SK-N-SH (cell line): ENCODE data around the gene CCNJL. TPM values are rescaled to one million over a fixed set of nuclear protein-coding genes. Genes with fewer than 3 reads are reported as not detected.

ENCODE experiments used
- CTCF ChIA-PET: fragments of 300-600, 350-600 bp; formaldehyde crosslinking; extraction: SDS; loops from one replicate; lab custom pipeline; 2021; lab: Yijun Ruan, JAX
- POLR2A ChIA-PET: fragments of 350-600 bp; sonication (Branson Sonifier 250); formaldehyde crosslinking; extraction: SDS; loops from one replicate; lab custom pipeline; 2020; ENCODE audit warnings: antibody characterized with exemption, inconsistent platforms; lab: Yijun Ruan, JAX
- DNase-seq: peaks from one replicate; pipeline ENCODE4 v3.0.0; 2012
- H2AFZ ChIP-seq: fragments of 200-600 bp; sonication (generic); 2 replicates; pipeline ENCODE4 v1.8.1; 2016; ENCODE audit warnings: antibody characterized with exemption, mild to moderate bottlenecking, low read depth
- H3F3A ChIP-seq: fragments of 200-600 bp; sonication (generic); replicated peaks from 2 replicates; pipeline ENCODE3; 2016; ENCODE audit warnings: antibody characterized with exemption, mild to moderate bottlenecking; ENCODE audit not compliant: insufficient read depth
- H3K27ac ChIP-seq, 2 experiments: fragments of 200-500 bp in 1 of 2; fragments of 200-600 bp in 1 of 2; sonication (Bioruptor generic) in 1 of 2; sonication (generic), shearing (Covaris generic) in 1 of 2; 2 replicates each; pipeline versions ENCODE4 v1.5.1 to v1.6.1; 2014 to 2016; ENCODE audit warnings: low read depth in 2 of 2, inconsistent platforms in 1 of 2, low read length in 1 of 2, mild to moderate bottlenecking in 1 of 2, mixed read lengths in 1 of 2
- H3K27me3 ChIP-seq: fragments of 200-600 bp; sonication (generic), shearing (Covaris generic); 2 replicates; pipeline ENCODE4 v1.6.1; 2016; ENCODE audit warnings: mixed run types; ENCODE audit not compliant: insufficient read depth
- H3K36me3 ChIP-seq, 2 experiments: fragments of 200-500 bp in 1 of 2; fragments of 200-600 bp in 1 of 2; sonication (Bioruptor generic) in 1 of 2; sonication (generic) in 1 of 2; replicated peaks in 1 of 2; 2 replicates each; pipeline versions ENCODE3 to v1.5.1; 2014 to 2016; ENCODE audit warnings: low read length in 1 of 2, mild to moderate bottlenecking in 1 of 2; ENCODE audit not compliant: insufficient read depth in 2 of 2, control insufficient read depth in 1 of 2
- H3K4me1 ChIP-seq, 2 experiments: fragments of 200-500 bp in 1 of 2; fragments of 200-600 bp in 1 of 2; sonication (Bioruptor generic) in 1 of 2; sonication (generic), shearing (Covaris generic) in 1 of 2; 2 replicates each; pipeline versions ENCODE4 v1.5.1 to v1.6.1; 2014 to 2016; ENCODE audit warnings: low read depth in 1 of 2, low read length in 1 of 2, mixed run types in 1 of 2; ENCODE audit not compliant: insufficient read depth in 2 of 2, control insufficient read depth in 1 of 2
- H3K4me2 ChIP-seq: fragments of 200-600 bp; sonication (generic), shearing (Covaris generic); 2 replicates; pipeline ENCODE4 v1.6.1; 2017; ENCODE audit warnings: mixed run types
- H3K4me3 ChIP-seq, 2 experiments: fragments of 200-500 bp in 1 of 2; fragments of 200-600 bp in 1 of 2; sonication (Bioruptor generic) in 1 of 2; sonication (generic), shearing (Covaris generic) in 1 of 2; 2 replicates each; pipeline versions ENCODE4 v1.5.1 to v1.8.1; 2014 to 2016; ENCODE audit warnings: low read depth in 2 of 2, inconsistent platforms in 1 of 2, low read length in 1 of 2, mild to moderate bottlenecking in 1 of 2, mixed read lengths in 1 of 2, moderate library complexity in 1 of 2
- H3K79me2 ChIP-seq: fragments of 200-600 bp; sonication (generic); 2 replicates; pipeline ENCODE4 v1.8.1; 2017; ENCODE audit warnings: mild to moderate bottlenecking; ENCODE audit not compliant: insufficient read depth
- H3K9ac ChIP-seq: fragments of 200-600 bp; sonication (generic); 2 replicates; pipeline ENCODE4 v1.6.1; 2017; ENCODE audit warnings: mixed run types
- H3K9me2 ChIP-seq: fragments of 200-600 bp; sonication (generic); 2 replicates; pipeline ENCODE4 v1.6.1; 2017; ENCODE audit warnings: mixed run types
- H3K9me3 ChIP-seq: fragments of 200-600 bp; sonication (generic); 2 replicates; pipeline ENCODE4 v1.6.1; 2017; ENCODE audit warnings: mixed run types, mild to moderate bottlenecking, moderate library complexity
- H4K20me1 ChIP-seq: fragments of 200-600 bp; sonication (generic); 2 replicates; pipeline ENCODE4 v1.6.1; 2017; ENCODE audit warnings: mild to moderate bottlenecking, mixed run types; ENCODE audit not compliant: insufficient read depth
- CTCF ChIP-seq: fragments of 200-600 bp; sonication (generic); IDR thresholded peaks from 2 replicates; pipeline ENCODE4 v1.6.1; 2017; ENCODE audit warnings: antibody characterized with exemption, mild to moderate bottlenecking, moderate library complexity
- ELF1 ChIP-seq: IDR thresholded peaks from 2 replicates; pipeline ENCODE4 v1.4.0; 2012
- EP300 ChIP-seq, 2 experiments: IDR thresholded peaks; 2 replicates each; pipeline versions ENCODE4 v1.4.0 to v1.6.1; 2012; ENCODE audit warnings: borderline replicate concordance in 1 of 2, low read depth in 1 of 2, low read length in 1 of 2
- EZH2phosphoT487 ChIP-seq: fragments of 200-600 bp; sonication (generic); IDR thresholded peaks from 2 replicates; pipeline ENCODE4 v1.6.1; 2017; ENCODE audit warnings: low read depth, mixed run types, mild to moderate bottlenecking, antibody characterized with exemption, moderate library complexity, borderline replicate concordance
- FOSL2 ChIP-seq: IDR thresholded peaks from 2 replicates; pipeline ENCODE4 v1.4.0; 2012; ENCODE audit warnings: low read depth, mild to moderate bottlenecking, moderate library complexity, borderline replicate concordance
- JUND ChIP-seq: IDR thresholded peaks from 2 replicates; pipeline ENCODE4 v1.4.0; 2012
- MXI1 ChIP-seq: IDR thresholded peaks from 2 replicates; pipeline ENCODE4 v1.6.1; 2012; ENCODE audit warnings: mild to moderate bottlenecking, low read depth, low read length, improper control_type of control experiment
- NFIC ChIP-seq: IDR thresholded peaks from 2 replicates; pipeline ENCODE4 v1.4.0; 2012; ENCODE audit warnings: borderline replicate concordance
- NRF1 ChIP-seq: IDR thresholded peaks from 2 replicates; pipeline ENCODE4 v1.6.1; 2012; ENCODE audit warnings: low read depth, mild to moderate bottlenecking, low read length
- PBX3 ChIP-seq: IDR thresholded peaks from 2 replicates; pipeline ENCODE4; 2012
- POLR2AphosphoS5 ChIP-seq: IDR thresholded peaks from 2 replicates; pipeline ENCODE4 v1.6.1; 2012; ENCODE audit warnings: low read depth, low read length
- RAD21 ChIP-seq: IDR thresholded peaks from 2 replicates; pipeline ENCODE4 v1.6.1; 2012; ENCODE audit warnings: mild to moderate bottlenecking, low read length
- RXRA ChIP-seq: IDR thresholded peaks from 2 replicates; pipeline ENCODE4 v1.4.0; 2012; ENCODE audit warnings: low read depth, mild to moderate bottlenecking, borderline replicate concordance
- SIN3A ChIP-seq: IDR thresholded peaks from 2 replicates; pipeline ENCODE4 v1.6.1; 2012; ENCODE audit warnings: low read depth, mild to moderate bottlenecking, low read length, moderate library complexity, borderline replicate concordance
- SMC3 ChIP-seq: IDR thresholded peaks from 2 replicates; pipeline ENCODE4 v1.6.1; 2012; ENCODE audit warnings: low read depth, low read length, improper control_type of control experiment
- TAF1 ChIP-seq: IDR thresholded peaks from 2 replicates; pipeline ENCODE4 v1.6.1; 2012; ENCODE audit warnings: low read depth, mild to moderate bottlenecking, low read length, moderate library complexity, borderline replicate concordance
- USF1 ChIP-seq: IDR thresholded peaks from 2 replicates; pipeline ENCODE4 v1.4.0; 2012; ENCODE audit warnings: low read depth, borderline replicate concordance
- YY1 ChIP-seq: IDR thresholded peaks from 2 replicates; pipeline ENCODE4 v1.4.0; 2012; ENCODE audit warnings: low read depth, mild to moderate bottlenecking
- WGBS: methylation state at CpG from one replicate; pipeline ENCODE4 v1.1.6; 2017; ENCODE audit warnings: low lambda C conversion rate; 5-methylcytosine and 5-hydroxymethylcytosine counted together
- polyA plus RNA-seq, 3 experiments: library from polyadenylated mRNA; depleted of rRNA; stranded (reverse); fragments of >200 nt; gene quantifications; 2 replicates each; pipeline ENCODE4 v1.2.3, GENCODE V29; 2012

The CCNJL gene
- polyA plus RNA-seq, 1 of the 3 experiments (the other 2 are of a cell fraction), result 7.1 TPM

- no peak for TF ChIP-seq SMC3
Observed at GRCh38 chr5:160259341-160259740, 53.0 kb downstream of the CCNJL start (continued).

GRCh38 chr5:160254706-160255105, 57.7 kb downstream of the CCNJL start:
- 97% methylated on average over 6 of the region's 6 CpGs for WGBS
- Histone ChIP-seq H3K9me2 (no peaks in the 10 kb centered on the region), H3K9me3 (no peaks in the 10 kb centered on the region), H3K9ac (no peak overlapping the region), H3K4me1 (peaks cover 0 to 6% of the 10 kb centered on the region in 2 experiments; a peak in 1 of 4 replicates), H4K20me1 (no peaks in the 10 kb centered on the region), H3F3A (peaks cover 3% of the 10 kb centered on the region), H3K27ac (no peak overlapping the region), H3K4me3 (no peak overlapping the region), H3K4me2 (no peak overlapping the region), H3K36me3 (peaks cover 11 to 14% of the 10 kb centered on the region in 2 experiments), H2AFZ (no peak overlapping the region), H3K79me2 (no peaks in the 10 kb centered on the region), H3K27me3 (no peaks in the 10 kb centered on the region)
- CTCF ChIA-PET, result no interaction called here
- TF ChIP-seq EZH2phosphoT487 (no peak), NFIC (no peak), JUND (no peak), SIN3A (no peak), RAD21 (no peak), MXI1 (no peak), CTCF (no peak)
- DNase-seq, result no peak
- POLR2A ChIA-PET, result no interaction called here

- Histone ChIP-seq H3K4me3 (no peak overlapping the region), H3K36me3 (peaks cover 11 to 14% of the 10 kb centered on the region in 2 experiments), H3K79me2 (no peaks in the 10 kb centered on the region), H4K20me1 (no peaks in the 10 kb centered on the region), H3K9me2 (no peaks in the 10 kb centered on the region), H3K27ac (no peak overlapping the region), H3K27me3 (no peaks in the 10 kb centered on the region), H3K4me2 (no peak overlapping the region), H3F3A (peaks cover 3% of the 10 kb centered on the region), H2AFZ (no peak overlapping the region), H3K9me3 (no peaks in the 10 kb centered on the region), H3K4me1 (peaks cover 0 to 6% of the 10 kb centered on the region in 2 experiments; a peak in 1 of 4 replicates), H3K9ac (no peak overlapping the region)
- no peak for TF ChIP-seq YY1
- TF ChIP-seq FOSL2, result no peak
- TF ChIP-seq POLR2AphosphoS5, result no peak
- TF ChIP-seq ELF1, result no peak
- TF ChIP-seq USF1, result no peak
- TF ChIP-seq NRF1, result no peak
- TF ChIP-seq TAF1, result no peak
- no peak for TF ChIP-seq PBX3
- no peak for TF ChIP-seq NFIC
- TF ChIP-seq EP300 (IDR thresholded peaks at IDR 0.05; ENCODE audit: borderline replicate concordance in 1 of 2, low read depth in 1 of 2, low read length in 1 of 2), result no peak
- TF ChIP-seq RXRA, result no peak
- CTCF ChIA-PET, result interaction anchor here (2.0 kb wide), 1 partner anchor 92 kb away, joined by 9 read pairs; no protein-coding TSS in a partner anchor
- DNase-seq, result no peak
- 92% methylated on average over 17 of the region's 17 CpGs for WGBS
- POLR2A ChIA-PET, result no interaction called here
Observed at GRCh38 chr5:160253441-160253840, 58.9 kb downstream of the CCNJL start.
